Ishikawa (cell line): Measurements from ENCODE around the gene PLEKHO2.

Experiments used
- TCF12 ChIP-seq: IDR thresholded peaks from 2 replicates; pipeline ENCODE4 v1.6.1; 2012; ENCODE audit warnings: low read depth
- TEAD4 ChIP-seq: IDR thresholded peaks from 2 replicates; pipeline ENCODE4 v1.6.1; 2012

GRCh38 chr15:64898406-64898805 lies 56.7 kb downstream of the PLEKHO2 start:
- TF ChIP-seq TEAD4 (no peak), TCF12 (no peak)
